WTC11 (cell line): ENCODE data around the gene MFSD12. TPM values are rescaled to one million over a fixed set of nuclear protein-coding genes. Genes with fewer than 3 reads are reported as not detected.

Experiments
- ATAC-seq: fragments of 200-7000 bp; cut with Tn5 transposase; 2 replicates; pipeline ENCODE4 v1.10.0; 2021; ENCODE audit warnings: mild to moderate bottlenecking, moderate library complexity
- CTCF ChIA-PET: fragments of 300-600 bp; sonication (Branson Sonifier 250); formaldehyde crosslinking; loops from one replicate; lab custom pipeline; 2021; ENCODE audit warnings: antibody characterized with exemption; lab: Charles Lee
- POLR2A ChIA-PET: fragments of 350-600 bp; sonication (Branson Sonifier 250); formaldehyde crosslinking; loops from one replicate; lab custom pipeline; 2021; ENCODE audit warnings: antibody characterized with exemption; lab: Charles Lee
- DNase-seq: peaks from one replicate; pipeline ENCODE4 v3.0.0; 2021; ENCODE audit warnings: low spot score
- H3K27ac Mint-ChIP-seq: 2 replicates; pipeline ENCODE4 v1.8.0; 2021; ENCODE audit warnings: mixed read lengths
- H3K27me3 Mint-ChIP-seq: 2 replicates; pipeline ENCODE4 v1.8.0; 2021; ENCODE audit warnings: low read depth, mild to moderate bottlenecking, moderate library complexity, mixed read lengths
- H3K36me3 Mint-ChIP-seq: 2 replicates; pipeline ENCODE4 v1.8.0; 2021; ENCODE audit warnings: mixed read lengths
- H3K4me1 Mint-ChIP-seq: 2 replicates; pipeline ENCODE4 v1.8.0; 2022; ENCODE audit warnings: mixed read lengths
- H3K4me3 Mint-ChIP-seq: 2 replicates; pipeline ENCODE4 v1.8.0; 2021; ENCODE audit warnings: mild to moderate bottlenecking, moderate library complexity, mixed read lengths
- H3K9me3 Mint-ChIP-seq: 2 replicates; pipeline ENCODE4 v1.8.0; 2021; ENCODE audit warnings: mixed read lengths
- ETV6 ChIP-seq: sonication (generic); formaldehyde crosslinking; IDR thresholded peaks from 2 replicates; pipeline ENCODE4 v1.8.1; 2022; ENCODE audit warnings: mild to moderate bottlenecking, missing genetic modification reagents
- FOXJ3 ChIP-seq: sonication (generic); formaldehyde crosslinking; IDR thresholded peaks from 2 replicates; pipeline ENCODE4 v1.9.0; 2021; ENCODE audit warnings: missing genetic modification reagents, mild to moderate bottlenecking, borderline replicate concordance
- IRF2 ChIP-seq: sonication (generic); formaldehyde crosslinking; IDR thresholded peaks from 2 replicates; pipeline ENCODE4 v1.8.0; 2022; ENCODE audit warnings: low read depth, missing genetic modification reagents, borderline replicate concordance
- JAZF1 ChIP-seq: fragments of 250-450 bp; sonication (Bioruptor Pico); IDR thresholded peaks from 2 replicates; pipeline ENCODE4 v1.9.0; 2021; ENCODE audit warnings: moderate library complexity, mild to moderate bottlenecking, inconsistent platforms
- MYBL2 ChIP-seq: sonication (generic); formaldehyde crosslinking; IDR thresholded peaks from 2 replicates; pipeline ENCODE4 v1.8.1; 2023; ENCODE audit warnings: mild to moderate bottlenecking, moderate library complexity, missing genetic modification reagents
- NFYB ChIP-seq: sonication (generic); formaldehyde crosslinking; conservative IDR thresholded peaks from 2 replicates; pipeline ENCODE4 v1.8.0; 2022; ENCODE audit warnings: low read depth, missing genetic modification reagents
- SMAD3 ChIP-seq: sonication (generic); formaldehyde crosslinking; IDR thresholded peaks from 2 replicates; pipeline ENCODE4 v1.8.0; 2022; ENCODE audit warnings: missing genetic modification reagents, mild to moderate bottlenecking, borderline replicate concordance
- SMAD4 ChIP-seq: sonication (generic); formaldehyde crosslinking; IDR thresholded peaks from 2 replicates; pipeline ENCODE4 v1.8.0; 2022; ENCODE audit warnings: mild to moderate bottlenecking, missing genetic modification reagents
- SOX15 ChIP-seq: fragments of 250-450 bp; sonication (Bioruptor Pico); IDR thresholded peaks from 2 replicates; pipeline ENCODE4 v1.9.0; 2021; ENCODE audit warnings: mild to moderate bottlenecking
- USF1 ChIP-seq: sonication (generic); formaldehyde crosslinking; IDR thresholded peaks from 2 replicates; pipeline ENCODE4 v1.8.0; 2022; ENCODE audit warnings: mild to moderate bottlenecking, missing genetic modification reagents
- ZNF138 ChIP-seq: sonication (generic); formaldehyde crosslinking; conservative IDR thresholded peaks from 2 replicates; pipeline ENCODE4 v1.8.1; 2022; ENCODE audit warnings: mild to moderate bottlenecking, moderate library complexity, missing genetic modification reagents
- ZNF219 ChIP-seq: sonication (generic); formaldehyde crosslinking; IDR thresholded peaks from 2 replicates; pipeline ENCODE4 v1.8.0; 2023; ENCODE audit warnings: missing genetic modification reagents, mild to moderate bottlenecking, borderline replicate concordance
- ZNF232 ChIP-seq: sonication (generic); formaldehyde crosslinking; IDR thresholded peaks from 2 replicates; pipeline ENCODE4 v1.8.0; 2022; ENCODE audit warnings: mild to moderate bottlenecking, missing genetic modification reagents
- ZNF423 ChIP-seq: fragments of 250-450 bp; sonication (Bioruptor Pico); IDR thresholded peaks from 2 replicates; pipeline ENCODE4 v2.1.2; 2022; ENCODE audit warnings: mild to moderate bottlenecking, moderate library complexity
- ZNF671 ChIP-seq: fragments of 250-450 bp; sonication (Bioruptor Pico); IDR thresholded peaks from 2 replicates; pipeline ENCODE4 v1.8.0; 2021; ENCODE audit warnings: mild to moderate bottlenecking
- total RNA-seq: library from RNA; stranded (reverse); gene quantifications from 3 replicates; pipeline ENCODE4 v1.2.3, GENCODE V29; 2021
- TF ChIP-seq, protein P1 (sequence below): sonication (generic); formaldehyde crosslinking; IDR thresholded peaks from 2 replicates; pipeline ENCODE4 v1.8.1; 2022; ENCODE audit warnings: missing genetic modification reagents, borderline replicate concordance
- TF ChIP-seq, protein P2 (sequence below): fragments of 250-450 bp; sonication (Bioruptor Pico); IDR thresholded peaks from 2 replicates; pipeline ENCODE4 v1.9.0; 2021; ENCODE audit warnings: moderate library complexity, mild to moderate bottlenecking, inconsistent platforms, borderline replicate concordance
- TF ChIP-seq, protein P3 (sequence below): sonication (generic); formaldehyde crosslinking; IDR thresholded peaks from 2 replicates; pipeline ENCODE4 v1.8.1; 2022; ENCODE audit warnings: mild to moderate bottlenecking, moderate library complexity, missing genetic modification reagents
- TF ChIP-seq, protein P4 (sequence below): fragments of 200-600 bp; IDR thresholded peaks from 2 replicates; pipeline ENCODE4 v1.8.0; 2022; ENCODE audit warnings: antibody characterized with exemption
- TF ChIP-seq, protein P5 (sequence below): sonication (generic); formaldehyde crosslinking; IDR thresholded peaks from 2 replicates; pipeline ENCODE4 v1.8.1; 2023; ENCODE audit warnings: mild to moderate bottlenecking, missing genetic modification reagents

The MFSD12 gene
- total RNA-seq, 1 experiment from 2014 or later, result 59.9 TPM

- H3K27ac Mint-ChIP-seq, result no peak overlapping the region
- POLR2A ChIA-PET, result no interaction called here
- no peak for ATAC-seq
- H3K27me3 Mint-ChIP-seq, result no peaks in the 10 kb centered on the region; the same call in 1 of the 2 replicates
- no peak for TF ChIP-seq SMAD4 (CRISPR knock-in tag)
- TF ChIP-seq USF1 (CRISPR knock-in tag), result no peak
- no peak for TF ChIP-seq ZNF219
- no peak for TF ChIP-seq JAZF1 (CRISPR knock-in tag)
- TF ChIP-seq ZNF138 (CRISPR knock-in tag), result no peak
- TF ChIP-seq, protein P1, sequence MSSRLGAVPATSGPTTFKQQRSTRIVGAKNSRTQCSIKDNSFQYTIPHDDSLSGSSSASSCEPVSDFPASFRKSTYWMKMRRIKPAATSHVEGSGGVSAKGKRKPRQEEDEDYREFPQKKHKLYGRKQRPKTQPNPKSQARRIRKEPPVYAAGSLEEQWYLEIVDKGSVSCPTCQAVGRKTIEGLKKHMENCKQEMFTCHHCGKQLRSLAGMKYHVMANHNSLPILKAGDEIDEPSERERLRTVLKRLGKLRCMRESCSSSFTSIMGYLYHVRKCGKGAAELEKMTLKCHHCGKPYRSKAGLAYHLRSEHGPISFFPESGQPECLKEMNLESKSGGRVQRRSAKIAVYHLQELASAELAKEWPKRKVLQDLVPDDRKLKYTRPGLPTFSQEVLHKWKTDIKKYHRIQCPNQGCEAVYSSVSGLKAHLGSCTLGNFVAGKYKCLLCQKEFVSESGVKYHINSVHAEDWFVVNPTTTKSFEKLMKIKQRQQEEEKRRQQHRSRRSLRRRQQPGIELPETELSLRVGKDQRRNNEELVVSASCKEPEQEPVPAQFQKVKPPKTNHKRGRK (CRISPR knock-in tag), result no peak
- TF ChIP-seq, protein P2, sequence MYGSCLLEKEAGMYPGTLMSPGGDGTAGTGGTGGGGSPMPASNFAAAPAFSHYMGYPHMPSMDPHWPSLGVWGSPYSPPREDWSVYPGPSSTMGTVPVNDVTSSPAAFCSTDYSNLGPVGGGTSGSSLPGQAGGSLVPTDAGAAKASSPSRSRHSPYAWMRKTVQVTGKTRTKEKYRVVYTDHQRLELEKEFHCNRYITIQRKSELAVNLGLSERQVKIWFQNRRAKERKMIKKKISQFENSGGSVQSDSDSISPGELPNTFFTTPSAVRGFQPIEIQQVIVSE (CRISPR knock-in tag), result no peak
- no peak for TF ChIP-seq ETV6
- no peak for TF ChIP-seq NFYB (CRISPR knock-in tag)
- TF ChIP-seq ZNF423 (CRISPR knock-in tag), result no peak
- TF ChIP-seq IRF2 (CRISPR knock-in tag), result no peak
- no peak for TF ChIP-seq ZNF232 (CRISPR knock-in tag)
- TF ChIP-seq, protein P3, sequence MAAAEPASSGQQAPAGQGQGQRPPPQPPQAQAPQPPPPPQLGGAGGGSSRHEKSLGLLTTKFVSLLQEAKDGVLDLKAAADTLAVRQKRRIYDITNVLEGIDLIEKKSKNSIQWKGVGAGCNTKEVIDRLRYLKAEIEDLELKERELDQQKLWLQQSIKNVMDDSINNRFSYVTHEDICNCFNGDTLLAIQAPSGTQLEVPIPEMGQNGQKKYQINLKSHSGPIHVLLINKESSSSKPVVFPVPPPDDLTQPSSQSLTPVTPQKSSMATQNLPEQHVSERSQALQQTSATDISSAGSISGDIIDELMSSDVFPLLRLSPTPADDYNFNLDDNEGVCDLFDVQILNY (CRISPR knock-in tag), result no peak
- no peak for TF ChIP-seq ZNF671 (CRISPR knock-in tag)
- no peak for TF ChIP-seq MYBL2 (CRISPR knock-in tag)
- no peak for TF ChIP-seq SMAD3 (CRISPR knock-in tag)
- TF ChIP-seq, protein P4, sequence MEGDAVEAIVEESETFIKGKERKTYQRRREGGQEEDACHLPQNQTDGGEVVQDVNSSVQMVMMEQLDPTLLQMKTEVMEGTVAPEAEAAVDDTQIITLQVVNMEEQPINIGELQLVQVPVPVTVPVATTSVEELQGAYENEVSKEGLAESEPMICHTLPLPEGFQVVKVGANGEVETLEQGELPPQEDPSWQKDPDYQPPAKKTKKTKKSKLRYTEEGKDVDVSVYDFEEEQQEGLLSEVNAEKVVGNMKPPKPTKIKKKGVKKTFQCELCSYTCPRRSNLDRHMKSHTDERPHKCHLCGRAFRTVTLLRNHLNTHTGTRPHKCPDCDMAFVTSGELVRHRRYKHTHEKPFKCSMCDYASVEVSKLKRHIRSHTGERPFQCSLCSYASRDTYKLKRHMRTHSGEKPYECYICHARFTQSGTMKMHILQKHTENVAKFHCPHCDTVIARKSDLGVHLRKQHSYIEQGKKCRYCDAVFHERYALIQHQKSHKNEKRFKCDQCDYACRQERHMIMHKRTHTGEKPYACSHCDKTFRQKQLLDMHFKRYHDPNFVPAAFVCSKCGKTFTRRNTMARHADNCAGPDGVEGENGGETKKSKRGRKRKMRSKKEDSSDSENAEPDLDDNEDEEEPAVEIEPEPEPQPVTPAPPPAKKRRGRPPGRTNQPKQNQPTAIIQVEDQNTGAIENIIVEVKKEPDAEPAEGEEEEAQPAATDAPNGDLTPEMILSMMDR, result no peak
- TF ChIP-seq FOXJ3, result no peak
- TF ChIP-seq, protein P5, sequence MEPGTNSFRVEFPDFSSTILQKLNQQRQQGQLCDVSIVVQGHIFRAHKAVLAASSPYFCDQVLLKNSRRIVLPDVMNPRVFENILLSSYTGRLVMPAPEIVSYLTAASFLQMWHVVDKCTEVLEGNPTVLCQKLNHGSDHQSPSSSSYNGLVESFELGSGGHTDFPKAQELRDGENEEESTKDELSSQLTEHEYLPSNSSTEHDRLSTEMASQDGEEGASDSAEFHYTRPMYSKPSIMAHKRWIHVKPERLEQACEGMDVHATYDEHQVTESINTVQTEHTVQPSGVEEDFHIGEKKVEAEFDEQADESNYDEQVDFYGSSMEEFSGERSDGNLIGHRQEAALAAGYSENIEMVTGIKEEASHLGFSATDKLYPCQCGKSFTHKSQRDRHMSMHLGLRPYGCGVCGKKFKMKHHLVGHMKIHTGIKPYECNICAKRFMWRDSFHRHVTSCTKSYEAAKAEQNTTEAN, result no peak
- TF ChIP-seq SOX15 (CRISPR knock-in tag), result no peak
- no peaks in the 10 kb centered on the region for H3K36me3 Mint-ChIP-seq
- no peak overlapping the region for H3K4me3 Mint-ChIP-seq
- H3K9me3 Mint-ChIP-seq, result no peaks in the 10 kb centered on the region
- CTCF ChIA-PET, result interaction anchor here (0.6 kb wide), 1 partner anchor 382 kb away, joined by 3 read pairs; the partner anchor contains the start of gene NMRK2
- peaks cover 1% of the 10 kb centered on the region; the same call in 1 of the 2 replicates for H3K4me1 Mint-ChIP-seq
- DNase-seq, result no peak
These were observed 6.2 kb downstream of the MFSD12 start for GRCh38 chr19:3550947-3551791.
